Measurements from ENCODE around the gene PAX5. TPM values are rescaled to one million over a fixed set of nuclear protein-coding genes. Genes with fewer than 3 reads are reported as not detected.

PAX5 gene
- total and polyA plus RNA-seq, 4 donors, result 0.08 to 2.3 (median 0.40) TPM

DNA sequence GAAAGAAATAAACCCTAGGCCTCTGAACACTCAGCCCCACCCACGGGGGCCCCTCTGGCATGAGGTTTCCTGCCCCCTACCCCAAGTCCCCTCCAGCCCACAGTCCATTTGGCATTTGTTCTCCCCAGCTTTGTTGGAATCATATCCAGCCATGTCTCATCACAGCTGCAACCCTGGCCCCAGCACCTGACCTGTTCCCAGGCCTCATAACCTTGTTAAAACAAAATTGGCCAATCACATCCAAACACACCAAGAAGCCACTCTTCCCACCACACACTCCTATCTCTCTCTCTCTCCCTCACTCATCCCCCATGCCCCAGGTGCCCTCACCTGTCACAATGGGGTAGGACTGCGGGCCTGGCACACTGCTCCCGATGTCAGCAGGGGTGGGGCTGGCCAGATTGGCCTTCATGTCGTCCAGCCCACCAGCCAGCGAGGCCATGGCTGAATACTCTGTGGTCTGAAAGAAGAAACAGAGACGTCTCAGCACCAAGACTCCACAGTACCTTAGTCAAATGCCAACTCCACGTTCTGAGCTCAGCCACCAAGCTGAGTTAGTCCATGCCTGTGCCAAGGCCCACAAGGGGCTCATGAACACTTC, 110.9 kb downstream of the PAX5 start:
- no peak overlapping the region for H3K9ac ChIP-seq (ENCODE audit: insufficient read depth in 1 of 2, low read length in 2 of 2)
- peaks cover 0 to 6% (median 2%) of the 10 kb centered on the region in 4 donors for H3K9me3 ChIP-seq (ENCODE audit: control insufficient read depth in 4 of 4, insufficient read depth in 3 of 4, low read length in 3 of 4)
- no peaks in the 10 kb centered on the region for H3K36me3 ChIP-seq (ENCODE audit: control insufficient read depth in 4 of 4, insufficient read depth in 4 of 4, low read length in 4 of 4)
- no peak for TF ChIP-seq CTCF (IDR thresholded peaks at IDR 0.05; ENCODE audit: control extremely low read depth, extremely low read depth)
- no peaks in the 10 kb centered on the region for H3K4me1 ChIP-seq (ENCODE audit: control insufficient read depth in 5 of 5, insufficient read depth in 5 of 5, low read length in 5 of 5)
- no peak overlapping the region for H3K27ac ChIP-seq (ENCODE audit: low read depth in 1 of 2, low read length in 1 of 2)
- DNase-seq (peak in 1 of 3 donors; percentile 1), ATAC-seq (ENCODE audit: insufficient read depth, low FRiP score) (no peak)
- H3K4me3 ChIP-seq, result no peak overlapping the region
- H3K27me3 ChIP-seq (ENCODE audit: control insufficient read depth in 3 of 3, insufficient read depth in 3 of 3, low read length in 2 of 3), result peaks cover 0 to 2% (median 0%) of the 10 kb centered on the region in 3 donors
- 84 to 86% methylated on average over 7 of the region's 7 CpGs for WGBS, 2 donors

- Histone ChIP-seq H3K4me3 (no peak overlapping the region), H3K27ac (ENCODE audit: low read depth in 1 of 2, low read length in 1 of 2) (no peak overlapping the region), H3K9ac (ENCODE audit: insufficient read depth in 1 of 2, low read length in 2 of 2) (no peak overlapping the region), H3K9me3 (ENCODE audit: control insufficient read depth in 4 of 4, insufficient read depth in 3 of 4, low read length in 3 of 4) (peaks cover 0 to 6% (median 2%) of the 10 kb centered on the region in 4 donors), H3K4me1 (ENCODE audit: control insufficient read depth in 5 of 5, insufficient read depth in 5 of 5, low read length in 5 of 5) (no peaks in the 10 kb centered on the region), H3K27me3 (ENCODE audit: control insufficient read depth in 3 of 3, insufficient read depth in 3 of 3, low read length in 2 of 3) (no peaks in the 10 kb centered on the region), H3K36me3 (ENCODE audit: control insufficient read depth in 4 of 4, insufficient read depth in 4 of 4, low read length in 4 of 4) (no peaks in the 10 kb centered on the region)
- WGBS, 2 donors, result 84 to 88% methylated on average over 5 of the region's 5 CpGs
- ATAC-seq (ENCODE audit: insufficient read depth, low FRiP score) (no peak), DNase-seq (peak in 1 of 3 donors; percentile 3)
- TF ChIP-seq CTCF (IDR thresholded peaks at IDR 0.05; ENCODE audit: control extremely low read depth, extremely low read depth), result no peak
Measured at GRCh38 chr9:36922548-36922947, 111.5 kb downstream of the PAX5 start.

- H3K9me3 ChIP-seq (ENCODE audit: control insufficient read depth in 4 of 4, insufficient read depth in 3 of 4, low read length in 3 of 4), result peaks cover 0 to 4% (median 0%) of the 10 kb centered on the region in 4 donors
- H3K4me3 ChIP-seq, result no peak overlapping the region
- no peaks in the 10 kb centered on the region for H3K4me1 ChIP-seq (ENCODE audit: control insufficient read depth in 5 of 5, insufficient read depth in 5 of 5, low read length in 5 of 5)
- no peak for TF ChIP-seq CTCF (IDR thresholded peaks at IDR 0.05; ENCODE audit: control extremely low read depth, extremely low read depth)
- no peaks in the 10 kb centered on the region for H3K27me3 ChIP-seq (ENCODE audit: control insufficient read depth in 3 of 3, insufficient read depth in 3 of 3, low read length in 2 of 3)
- 32 to 65% methylated on average over 3 of the region's 3 CpGs for WGBS, 2 donors
- no peak overlapping the region for H3K9ac ChIP-seq (ENCODE audit: insufficient read depth in 1 of 2, low read length in 2 of 2)
- no peak overlapping the region for H3K27ac ChIP-seq (ENCODE audit: low read depth in 1 of 2, low read length in 1 of 2)
- ATAC-seq (ENCODE audit: insufficient read depth, low FRiP score) (no peak), DNase-seq (peak in 1 of 3 donors; percentile 16)
- no peaks in the 10 kb centered on the region for H3K36me3 ChIP-seq (ENCODE audit: control insufficient read depth in 4 of 4, insufficient read depth in 4 of 4, low read length in 4 of 4)
Measured at GRCh38 chr9:36914212-36914577, 119.9 kb downstream of the PAX5 start.
